Mesendoderm (in vitro differentiated cells): Measurements from ENCODE around the gene TFE3.
A peak's percentile ranks its signal among the peaks of the same experiment; 100 is the strongest.

Experiments
- DNase-seq: peaks from one replicate; pipeline ENCODE4 v3.0.0; 2013
- H2AK5ac ChIP-seq: 2 replicates; pipeline ENCODE4 v1.6.1; 2013; ENCODE audit warnings: low read length, inconsistent platforms
- H2BK120ac ChIP-seq: 2 replicates; pipeline ENCODE4 v1.6.1; 2013; ENCODE audit warnings: low read depth, mild to moderate bottlenecking, low read length, moderate library complexity, mixed read lengths
- H2BK15ac ChIP-seq: replicated peaks from 2 replicates; pipeline ENCODE4 v1.6.1; 2013; ENCODE audit warnings: low read depth, mild to moderate bottlenecking, moderate library complexity
- H2BK5ac ChIP-seq: 2 replicates; pipeline ENCODE4 v1.6.1; 2013; ENCODE audit warnings: low read length, inconsistent platforms
- H3K18ac ChIP-seq: 2 replicates; pipeline ENCODE4 v1.6.1; 2013; ENCODE audit warnings: mild to moderate bottlenecking, low read length, mixed read lengths
- H3K23ac ChIP-seq: one replicate; pipeline ENCODE4 v1.6.1; 2013; ENCODE audit warnings: low read length
- H3K27ac ChIP-seq: 2 replicates; pipeline ENCODE4 v1.5.1; 2013; ENCODE audit warnings: low read depth, mild to moderate bottlenecking, inconsistent platforms, low read length, moderate library complexity
- H3K27me3 ChIP-seq: 2 replicates; pipeline ENCODE4 v1.6.1; 2013; ENCODE audit warnings: low read length, control low read depth, mild to moderate bottlenecking, inconsistent platforms; ENCODE audit not compliant: insufficient read depth, poor library complexity
- H3K36me3 ChIP-seq: 2 replicates; pipeline ENCODE4 v1.6.1; 2013; ENCODE audit warnings: low read length, inconsistent platforms; ENCODE audit not compliant: control insufficient read depth, insufficient read depth
- H3K4ac ChIP-seq: one replicate; pipeline ENCODE4 v1.6.1; 2013; ENCODE audit warnings: low read depth, mild to moderate bottlenecking, low read length, moderate library complexity
- H3K4me1 ChIP-seq: 2 replicates; pipeline ENCODE4 v1.6.1; 2013; ENCODE audit warnings: low read depth, low read length, inconsistent platforms; ENCODE audit not compliant: control insufficient read depth
- H3K4me2 ChIP-seq: 2 replicates; pipeline ENCODE4 v1.6.1; 2013; ENCODE audit warnings: low read length
- H3K4me3 ChIP-seq: 2 replicates; pipeline ENCODE4 v1.5.1; 2013; ENCODE audit warnings: mild to moderate bottlenecking, low read length
- H3K56ac ChIP-seq: one replicate; pipeline ENCODE4 v1.6.1; 2013; ENCODE audit warnings: low read length
- H3K79me1 ChIP-seq: 2 replicates; pipeline ENCODE4 v1.6.1; 2013; ENCODE audit warnings: low read length, inconsistent platforms
- H3K79me2 ChIP-seq: 2 replicates; pipeline ENCODE4 v1.6.1; 2013; ENCODE audit warnings: mild to moderate bottlenecking, low read length; ENCODE audit not compliant: control insufficient read depth, insufficient read depth
- H3K9ac ChIP-seq: 2 replicates; pipeline ENCODE4 v1.6.1; 2013; ENCODE audit warnings: low read length, inconsistent platforms
- H4K5ac ChIP-seq: one replicate; pipeline ENCODE4 v1.6.1; 2013; ENCODE audit warnings: low read length
- H4K8ac ChIP-seq: one replicate; pipeline ENCODE4 v1.6.1; 2013; ENCODE audit warnings: low read depth, mild to moderate bottlenecking, control low read depth, low read length, moderate library complexity
- WGBS: extraction: QIAGEN DNeasy Blood & Tissue Kit; methylation state at CpG from one replicate; pipeline ENCODE4 v1.1.7; 2013; ENCODE audit warnings: low lambda C conversion rate, missing lambda C conversion rate; ENCODE audit not compliant: insufficient coverage; ENCODE audit errors: extremely low coverage; 5-methylcytosine and 5-hydroxymethylcytosine counted together

TFE3 gene

GRCh38 chrX:49001521-49002090 is 41.6 kb downstream of the TFE3 start:
- Histone ChIP-seq H4K5ac (no peak overlapping the region), H3K4me3 (peak overlapping the region; percentile 73), H3K79me1 (no peaks in the 10 kb centered on the region), H2BK120ac (no peak overlapping the region), H2BK15ac (no peak overlapping the region), H2BK5ac (no peak overlapping the region), H3K4ac (no peak overlapping the region), H3K4me2 (peak overlapping the region; percentile 52), H3K27ac (no peak overlapping the region), H3K23ac (no peak overlapping the region), H3K9ac (peak overlapping the region; percentile 82), H3K4me1 (no peaks in the 10 kb centered on the region), H3K18ac (no peak overlapping the region), H3K36me3 (no peaks in the 10 kb centered on the region), H3K79me2 (peaks cover 2% of the 10 kb centered on the region), H3K27me3 (no peaks in the 10 kb centered on the region), H2AK5ac (no peak overlapping the region), H4K8ac (no peak overlapping the region), H3K56ac (peak overlapping the region; percentile 90)
- WGBS, result no CpG with 5 or more reads among the region's 17 CpGs
- DNase-seq, result peak; percentile 60

DNA sequence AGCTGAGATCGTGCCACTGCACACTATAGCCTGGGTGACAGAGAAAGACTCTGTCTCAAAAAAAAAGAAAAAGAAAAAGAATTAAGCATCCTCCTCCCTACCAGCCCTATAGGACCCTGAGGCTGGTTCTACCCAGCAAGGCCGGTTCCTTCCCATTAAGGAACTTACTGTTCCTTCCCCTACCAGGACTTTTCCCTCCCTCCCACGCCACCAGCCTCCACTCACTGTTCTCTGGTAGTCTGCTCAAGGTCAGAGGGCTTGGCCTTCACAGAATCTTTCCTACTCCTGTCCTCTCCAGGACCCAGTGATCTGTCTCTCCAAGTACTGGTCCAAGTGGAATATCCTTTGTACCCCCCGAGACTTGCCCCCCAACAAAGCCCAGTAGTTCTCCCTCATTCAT is 42.5 kb downstream of the TFE3 start:
- H2BK15ac ChIP-seq, result no peak overlapping the region
- no peak overlapping the region for H3K4me3 ChIP-seq
- H3K79me2 ChIP-seq, result peaks cover 2% of the 10 kb centered on the region
- H3K4me1 ChIP-seq, result no peaks in the 10 kb centered on the region
- H3K27ac ChIP-seq, result no peak overlapping the region
- DNase-seq, result no peak
- H3K4ac ChIP-seq, result no peak overlapping the region
- no peak overlapping the region for H3K4me2 ChIP-seq
- H3K36me3 ChIP-seq, result no peaks in the 10 kb centered on the region
- no peak overlapping the region for H4K5ac ChIP-seq
- H3K79me1 ChIP-seq, result no peaks in the 10 kb centered on the region
- H2BK120ac ChIP-seq, result no peak overlapping the region
- no peaks in the 10 kb centered on the region for H3K27me3 ChIP-seq
- H2AK5ac ChIP-seq, result no peak overlapping the region
- H2BK5ac ChIP-seq, result no peak overlapping the region
- no peak overlapping the region for H3K56ac ChIP-seq
- no peak overlapping the region for H4K8ac ChIP-seq
- no CpG with 5 or more reads among the region's 4 CpGs for WGBS
- no peak overlapping the region for H3K9ac ChIP-seq
- no peak overlapping the region for H3K18ac ChIP-seq
- H3K23ac ChIP-seq, result no peak overlapping the region

DNA sequence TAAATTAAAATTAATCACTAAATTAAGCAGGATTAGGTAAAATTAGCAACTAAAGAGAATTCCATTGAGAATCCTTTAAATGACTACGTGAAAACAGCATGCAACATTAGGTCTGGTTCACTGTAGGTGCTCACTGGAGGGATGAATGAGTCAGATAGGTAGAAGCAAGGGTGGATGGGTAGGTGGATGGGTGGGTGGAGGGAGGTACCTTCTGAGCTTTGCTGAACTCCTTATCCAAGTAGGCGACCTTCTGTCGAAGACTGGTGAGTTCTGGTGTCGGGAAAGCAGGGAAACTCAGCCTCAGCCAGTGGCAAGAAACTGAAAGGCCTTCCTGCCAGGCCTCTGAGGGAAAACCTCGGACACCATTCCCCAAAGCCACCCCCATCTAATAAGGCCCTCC is 44.1 kb downstream of the TFE3 start:
- no peaks in the 10 kb centered on the region for H3K27me3 ChIP-seq
- no peak overlapping the region for H4K5ac ChIP-seq
- H2BK120ac ChIP-seq, result no peak overlapping the region
- H2BK5ac ChIP-seq, result no peak overlapping the region
- no peaks in the 10 kb centered on the region for H3K4me1 ChIP-seq
- H3K4ac ChIP-seq, result no peak overlapping the region
- no CpG with 5 or more reads among the region's 5 CpGs for WGBS
- H3K4me3 ChIP-seq, result no peak overlapping the region
- H3K23ac ChIP-seq, result no peak overlapping the region
- no peak overlapping the region for H3K56ac ChIP-seq
- no peaks in the 10 kb centered on the region for H3K36me3 ChIP-seq
- no peak overlapping the region for H3K18ac ChIP-seq
- H3K27ac ChIP-seq, result no peak overlapping the region
- no peak overlapping the region for H4K8ac ChIP-seq
- H2BK15ac ChIP-seq, result no peak overlapping the region
- no peak for DNase-seq
- H2AK5ac ChIP-seq, result no peak overlapping the region
- H3K79me2 ChIP-seq, result peaks cover 2% of the 10 kb centered on the region
- H3K4me2 ChIP-seq, result no peak overlapping the region
- no peak overlapping the region for H3K9ac ChIP-seq
- no peaks in the 10 kb centered on the region for H3K79me1 ChIP-seq

DNA sequence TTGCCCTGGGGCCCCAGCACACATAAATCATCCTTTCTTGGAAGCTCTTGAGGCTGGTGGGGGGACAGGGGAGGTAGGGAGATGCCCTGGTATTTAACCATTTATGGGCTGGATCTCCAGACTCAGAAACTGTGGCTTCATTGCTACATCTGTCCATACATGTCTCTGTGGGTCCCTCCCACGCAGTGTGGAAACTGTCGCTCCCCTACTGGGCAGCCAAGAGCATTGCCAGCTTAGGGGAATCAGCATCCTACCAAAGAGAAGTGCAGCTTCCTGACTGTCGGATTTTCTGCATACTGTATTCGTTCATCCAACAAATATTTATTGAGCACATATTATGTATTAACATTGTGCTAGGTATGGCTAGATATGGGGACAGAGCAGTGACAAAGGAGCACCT is 44.8 kb downstream of the TFE3 start:
- Histone ChIP-seq H3K36me3 (no peaks in the 10 kb centered on the region), H3K23ac (no peak overlapping the region), H2BK5ac (no peak overlapping the region), H3K4me1 (no peaks in the 10 kb centered on the region), H3K4me2 (no peak overlapping the region), H3K27ac (no peak overlapping the region), H4K5ac (no peak overlapping the region), H3K27me3 (no peaks in the 10 kb centered on the region), H4K8ac (no peak overlapping the region), H2AK5ac (no peak overlapping the region), H2BK15ac (no peak overlapping the region), H3K18ac (no peak overlapping the region), H3K56ac (no peak overlapping the region), H3K79me2 (peaks cover 2% of the 10 kb centered on the region), H3K79me1 (no peaks in the 10 kb centered on the region), H3K4me3 (no peak overlapping the region), H3K9ac (no peak overlapping the region), H3K4ac (no peak overlapping the region), H2BK120ac (no peak overlapping the region)
- DNase-seq, result no peak
- WGBS, result no CpG with 5 or more reads among the region's 4 CpGs

DNA sequence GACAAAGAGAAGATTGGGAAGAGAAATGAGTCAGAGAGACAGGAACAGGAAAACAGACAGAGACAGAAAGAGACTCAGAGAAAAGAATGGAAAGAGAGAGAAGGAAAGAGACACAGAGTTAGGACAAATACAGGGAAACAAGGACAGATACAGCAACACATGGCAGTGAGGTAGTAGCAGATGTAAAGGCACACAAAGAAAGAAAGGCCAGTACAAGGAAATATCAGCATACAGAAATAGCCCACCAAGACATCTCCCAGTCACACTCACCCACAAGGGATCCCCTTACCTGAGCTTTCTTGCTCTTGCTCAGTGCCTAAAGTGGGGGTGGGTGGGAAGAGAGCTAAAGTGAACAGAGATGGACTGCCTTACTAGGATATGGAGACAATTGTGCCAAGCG is 45.3 kb downstream of the TFE3 start:
- Histone ChIP-seq H3K4me2 (no peak overlapping the region), H3K23ac (no peak overlapping the region), H3K4ac (no peak overlapping the region), H3K56ac (no peak overlapping the region), H3K9ac (no peak overlapping the region), H3K4me1 (no peaks in the 10 kb centered on the region), H3K36me3 (no peaks in the 10 kb centered on the region), H3K4me3 (no peak overlapping the region), H2BK5ac (no peak overlapping the region), H3K18ac (no peak overlapping the region), H3K79me1 (no peaks in the 10 kb centered on the region), H2AK5ac (no peak overlapping the region), H4K8ac (no peak overlapping the region), H2BK15ac (no peak overlapping the region), H3K79me2 (peaks cover 2% of the 10 kb centered on the region), H4K5ac (no peak overlapping the region), H3K27me3 (no peaks in the 10 kb centered on the region), H3K27ac (no peak overlapping the region), H2BK120ac (no peak overlapping the region)
- WGBS, result no CpG with 5 or more reads among the region's 1 CpG
- no peak for DNase-seq

DNA sequence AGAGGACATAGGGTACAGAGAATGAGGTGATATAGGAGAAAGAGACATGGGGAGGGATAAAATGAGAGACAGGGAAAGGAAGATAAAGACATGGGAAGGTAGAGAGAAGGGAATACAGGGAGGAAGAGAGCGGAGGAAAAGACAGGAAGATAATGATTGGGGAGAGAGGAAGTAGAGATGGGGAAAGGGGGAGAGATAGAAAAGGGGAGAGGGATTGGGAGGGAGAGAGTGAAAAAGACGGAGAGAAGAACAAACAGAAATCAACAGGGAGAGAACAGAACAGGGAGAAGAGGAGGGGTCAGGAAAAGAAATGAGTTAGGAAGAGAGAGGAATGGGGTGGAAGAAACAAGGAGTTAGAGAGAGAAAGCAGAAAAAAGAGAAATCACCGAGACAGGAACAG is 45.7 kb downstream of the TFE3 start:
- Histone ChIP-seq H2BK15ac (no peak overlapping the region), H3K4me1 (no peaks in the 10 kb centered on the region), H3K9ac (no peak overlapping the region), H3K36me3 (no peaks in the 10 kb centered on the region), H3K4me2 (no peak overlapping the region), H3K4ac (no peak overlapping the region), H3K79me2 (peaks cover 2% of the 10 kb centered on the region), H2AK5ac (no peak overlapping the region), H3K18ac (no peak overlapping the region), H4K5ac (no peak overlapping the region), H2BK5ac (no peak overlapping the region), H3K23ac (no peak overlapping the region), H3K4me3 (no peak overlapping the region), H3K79me1 (no peaks in the 10 kb centered on the region), H3K56ac (no peak overlapping the region), H2BK120ac (no peak overlapping the region), H3K27me3 (no peaks in the 10 kb centered on the region), H3K27ac (no peak overlapping the region), H4K8ac (no peak overlapping the region)
- WGBS, result 100% methylated on average over 2 of the region's 3 CpGs
- no peak for DNase-seq
